Astrocyte (in vitro differentiated cells and primary cell): ENCODE results near the gene PPIP5K1. TPM values are rescaled to one million over a fixed set of nuclear protein-coding genes. Genes with fewer than 3 reads are reported as not detected.

Experiments used
- DNase-seq: peaks from one replicate; pipeline ENCODE4 v3.0.0-alpha.2; 2010; ENCODE audit warnings: low read depth
- FAIRE-seq: peaks from 2 replicates; lab custom pipeline; 2011; peaks lifted over from hg19 to GRCh38; lab: Jason Lieb, UNC
- H2AFZ ChIP-seq: 2 replicates; pipeline ENCODE4 v1.6.0; 2012; ENCODE audit warnings: low read depth, low read length, inconsistent platforms
- H3K27ac ChIP-seq: 2 replicates; pipeline ENCODE4 v1.5.1; 2011; ENCODE audit warnings: low read depth, low read length, inconsistent platforms
- H3K27me3 ChIP-seq: 2 replicates; pipeline ENCODE4 v1.6.0; 2011; ENCODE audit warnings: low read length, inconsistent platforms; ENCODE audit not compliant: insufficient read depth
- H3K36me3 ChIP-seq: 2 replicates; pipeline ENCODE4 v1.5.1; 2011; ENCODE audit warnings: low read length, inconsistent platforms; ENCODE audit not compliant: insufficient read depth
- H3K4me1 ChIP-seq: 2 replicates; pipeline ENCODE4 v1.5.1; 2011; ENCODE audit warnings: low read length, inconsistent platforms; ENCODE audit not compliant: insufficient read depth
- H3K4me2 ChIP-seq: 2 replicates; pipeline ENCODE4 v1.6.0; 2012; ENCODE audit warnings: low read length, inconsistent platforms
- H3K4me3 ChIP-seq: 2 replicates; pipeline ENCODE4 v1.5.1; 2011; ENCODE audit warnings: low read depth, mild to moderate bottlenecking, low read length, inconsistent platforms; ENCODE audit not compliant: insufficient read depth
- H3K79me2 ChIP-seq: 2 replicates; pipeline ENCODE4 v1.6.0; 2012; ENCODE audit warnings: mild to moderate bottlenecking, low read length, inconsistent platforms; ENCODE audit not compliant: insufficient read depth
- H3K9ac ChIP-seq: 2 replicates; pipeline ENCODE4 v1.6.0; 2012; ENCODE audit warnings: mild to moderate bottlenecking, low read length, inconsistent platforms
- H3K9me3 ChIP-seq: 2 replicates; pipeline ENCODE4 v1.5.1; 2012; ENCODE audit warnings: low read depth, mild to moderate bottlenecking, low read length, inconsistent platforms; ENCODE audit not compliant: insufficient read depth
- H4K20me1 ChIP-seq: 2 replicates; pipeline ENCODE4 v1.6.0; 2012; ENCODE audit warnings: low read length, inconsistent platforms; ENCODE audit not compliant: insufficient read depth
- H3K27ac Mint-ChIP-seq: one replicate; pipeline ENCODE4 v1.8.0; 2021; ENCODE audit warnings: mild to moderate bottlenecking, mixed read lengths; ENCODE audit not compliant: unreplicated experiment
- H3K27me3 Mint-ChIP-seq: one replicate; pipeline ENCODE4 v1.8.0; 2021; ENCODE audit warnings: low read depth, mixed read lengths; ENCODE audit not compliant: unreplicated experiment
- H3K36me3 Mint-ChIP-seq: one replicate; pipeline ENCODE4 v1.8.0; 2021; ENCODE audit warnings: low read depth, mixed read lengths; ENCODE audit not compliant: unreplicated experiment
- H3K4me1 Mint-ChIP-seq: one replicate; pipeline ENCODE4 v1.8.0; 2021; ENCODE audit warnings: low read depth, mixed read lengths; ENCODE audit not compliant: unreplicated experiment
- H3K4me3 Mint-ChIP-seq: one replicate; pipeline ENCODE4 v1.8.0; 2021; ENCODE audit warnings: mild to moderate bottlenecking, moderate library complexity, mixed read lengths; ENCODE audit not compliant: unreplicated experiment
- H3K9me3 Mint-ChIP-seq: one replicate; pipeline ENCODE4 v1.8.0; 2021; ENCODE audit warnings: mild to moderate bottlenecking, mixed read lengths; ENCODE audit not compliant: unreplicated experiment
- CTCF ChIP-seq: IDR thresholded peaks from 2 replicates; pipeline ENCODE4 v1.5.1; 2011; ENCODE audit warnings: low read depth, mild to moderate bottlenecking, inconsistent platforms, low read length, moderate library complexity; ENCODE audit not compliant: insufficient read depth
- EZH2 ChIP-seq: IDR thresholded peaks from 2 replicates; pipeline ENCODE4 v1.6.1; 2012; ENCODE audit warnings: mild to moderate bottlenecking, low read length, inconsistent platforms; ENCODE audit not compliant: insufficient read depth
- total RNA-seq: library from RNA; stranded (reverse); gene quantifications from 2 replicates; pipeline ENCODE4 v1.2.1, GENCODE V29; 2021

The PPIP5K1 gene
- total RNA-seq, 1 donor from 2014 or later: 21.4 TPM

DNA sequence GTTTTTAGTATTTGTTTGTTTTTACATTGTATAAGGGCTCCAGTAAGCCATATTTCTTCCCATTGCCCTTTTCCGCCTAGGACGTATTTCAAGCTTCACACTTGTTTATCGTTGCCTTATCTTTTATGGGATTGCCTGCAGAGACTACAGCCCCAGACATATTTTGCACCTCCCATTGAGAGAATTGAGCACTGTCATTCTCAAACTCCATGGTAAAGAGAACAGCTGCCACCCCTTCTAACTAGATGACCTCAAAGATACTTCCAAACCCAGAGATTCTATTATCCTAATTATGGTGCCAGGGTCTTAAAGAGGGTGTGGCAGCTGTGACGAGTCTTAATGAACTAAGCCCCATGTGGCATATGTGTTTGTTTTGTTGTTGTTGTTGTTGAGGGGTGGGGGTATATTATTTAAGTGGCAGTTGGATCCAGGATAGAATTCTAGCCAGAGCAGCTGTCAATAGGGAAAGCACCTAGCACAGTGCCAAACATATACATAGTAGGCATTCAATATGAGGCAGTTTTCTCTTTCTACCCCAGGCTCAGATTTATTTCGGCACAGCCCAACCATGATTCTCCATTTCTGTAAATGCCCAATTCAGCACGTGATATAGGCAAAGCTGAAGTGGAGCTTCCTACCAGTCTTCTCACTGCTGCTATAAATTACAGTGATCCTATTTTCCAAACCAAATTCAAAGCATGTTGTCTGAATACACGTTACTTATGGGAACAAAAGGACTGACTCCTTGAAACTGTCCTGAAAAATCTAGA lies 96.1 kb downstream of the PPIP5K1 start:
- H3K27ac ChIP-seq: peak overlapping the region; percentile 92
- peak overlapping the region; percentile 97 for H2AFZ ChIP-seq

GRCh38 chr15:43492673-43493601 lies 97.1 kb downstream of the PPIP5K1 start, which contains the start of gene TP53BP1:
TSS of gene TP53BP1 (minus strand) at chr15:43493156. CDS start at chr15:43493043, 113 bp downstream.
- no peaks in the 10 kb centered on the region for H3K27me3 ChIP-seq
- peak within 1 kb of the TSS; percentile 95 for H3K9ac ChIP-seq
- H3K4me1 Mint-ChIP-seq: peaks cover 6% of the 10 kb centered on the region
- peaks cover 17% of the 10 kb centered on the region for H4K20me1 ChIP-seq
- H3K9me3 Mint-ChIP-seq: no peaks in the 10 kb centered on the region
- no peaks in the 10 kb centered on the region for H3K27me3 Mint-ChIP-seq
- DNase-seq (peak; percentile 93), FAIRE-seq (peak; percentile 43)
- H3K4me3 ChIP-seq: peak within 1 kb of the TSS; percentile 86
- peak within 1 kb of the TSS; percentile 94 for H3K4me2 ChIP-seq
- peak within 1 kb of the TSS; percentile 95 for H3K27ac Mint-ChIP-seq
- peaks cover under 1% of the 10 kb centered on the region for H3K36me3 ChIP-seq
- H2AFZ ChIP-seq: peak within 1 kb of the TSS; percentile 97
- H3K36me3 Mint-ChIP-seq: peaks cover 8% of the 10 kb centered on the region
- peak within 1 kb of the TSS; percentile 98 for H3K4me3 Mint-ChIP-seq
- peak within 1 kb of the TSS; percentile 92 for H3K27ac ChIP-seq
- no peaks in the 10 kb centered on the region for H3K9me3 ChIP-seq
- H3K4me1 ChIP-seq: peaks cover 5% of the 10 kb centered on the region
- TF ChIP-seq EZH2: no peak
- TF ChIP-seq CTCF: no peak
- peaks cover 16% of the 10 kb centered on the region for H3K79me2 ChIP-seq

More for the DNA sequence above, 96.1 kb downstream of the PPIP5K1 start:
- Histone ChIP-seq H3K9ac (peak overlapping the region; percentile 95), H3K4me3 (peak overlapping the region; percentile 86), H3K27me3 (no peaks in the 10 kb centered on the region), H3K4me1 (peaks cover 5% of the 10 kb centered on the region), H3K36me3 (no peaks in the 10 kb centered on the region), H3K4me2 (peak overlapping the region; percentile 94), H4K20me1 (peaks cover 8% of the 10 kb centered on the region), H3K79me2 (peaks cover 14% of the 10 kb centered on the region), H3K9me3 (no peaks in the 10 kb centered on the region)
- no peak for TF ChIP-seq EZH2
- TF ChIP-seq CTCF: no peak
- DNase-seq: no peak
- H3K4me1 Mint-ChIP-seq: peaks cover 6% of the 10 kb centered on the region
- peaks cover 6% of the 10 kb centered on the region for H3K36me3 Mint-ChIP-seq
- peak overlapping the region; percentile 98 for H3K4me3 Mint-ChIP-seq
- FAIRE-seq: no peak
- H3K9me3 Mint-ChIP-seq: no peaks in the 10 kb centered on the region
- no peaks in the 10 kb centered on the region for H3K27me3 Mint-ChIP-seq
- H3K27ac Mint-ChIP-seq: peak overlapping the region; percentile 95
